GM18951 (cell line): Measurements from ENCODE around the gene GPR158.

Source experiments
- POLR2A ChIP-seq: IDR thresholded peaks from 4 replicates; pipeline ENCODE4 v1.6.1; 2011; ENCODE audit warnings: mild to moderate bottlenecking; ENCODE audit not compliant: insufficient read length, insufficient read depth; ENCODE audit errors: extremely low read depth
- in situ Hi-C: fragments of 300-500 bp; cut with MboI; formaldehyde crosslinking; loops from one replicate; pipeline ENCODE4 v1.12.0; 2022; ENCODE audit warnings: low sequenced_read_pairs, mixed read lengths, inconsistent platforms; ENCODE audit not compliant: unreplicated experiment

Gene GPR158

GRCh38 chr10:25573316-25573715 is 398.5 kb downstream of the GPR158 start:
- TF ChIP-seq POLR2A = no peak
- in situ Hi-C loops = no loop called here

DNA sequence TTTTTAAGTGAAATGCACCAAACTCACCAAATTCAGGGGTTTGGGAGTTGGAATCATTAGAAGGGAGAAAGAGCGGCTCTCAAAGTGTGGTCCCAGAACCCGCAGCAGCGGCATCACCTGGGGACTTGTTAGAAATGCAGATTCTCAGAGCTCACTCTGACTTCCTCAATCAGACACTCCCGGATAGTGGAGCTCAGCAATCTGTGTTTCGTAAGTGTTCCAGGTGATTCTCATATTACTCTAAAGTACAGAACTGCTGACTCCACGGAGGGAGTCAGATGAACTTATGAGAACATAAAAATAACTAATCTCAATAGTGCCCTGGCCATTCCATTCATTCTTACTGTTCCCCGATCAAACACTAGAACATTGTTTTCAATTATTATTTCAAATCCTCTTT is 400.5 kb downstream of the GPR158 start:
- in situ Hi-C loops = no loop called here
- TF ChIP-seq POLR2A = no peak

DNA sequence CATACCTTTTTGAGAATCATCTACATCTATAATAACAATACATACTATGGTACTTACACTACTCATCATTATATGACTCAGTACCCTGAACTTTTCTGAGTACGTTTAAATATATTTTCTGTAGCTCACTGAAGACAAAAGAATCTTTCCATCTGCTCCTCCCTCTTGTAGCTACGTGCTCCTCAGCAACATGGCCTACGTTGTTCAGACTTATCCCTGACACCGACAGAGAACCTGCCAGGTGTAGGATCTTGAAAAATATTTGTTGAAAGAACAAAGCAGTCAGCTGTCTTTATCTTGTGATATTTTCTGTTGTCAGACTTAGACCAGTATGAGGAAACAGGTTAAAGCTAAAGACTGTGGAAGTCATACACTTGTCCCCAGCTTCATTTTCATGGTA is 403.3 kb downstream of the GPR158 start:
- in situ Hi-C loops = no loop called here
- TF ChIP-seq POLR2A = no peak

DNA sequence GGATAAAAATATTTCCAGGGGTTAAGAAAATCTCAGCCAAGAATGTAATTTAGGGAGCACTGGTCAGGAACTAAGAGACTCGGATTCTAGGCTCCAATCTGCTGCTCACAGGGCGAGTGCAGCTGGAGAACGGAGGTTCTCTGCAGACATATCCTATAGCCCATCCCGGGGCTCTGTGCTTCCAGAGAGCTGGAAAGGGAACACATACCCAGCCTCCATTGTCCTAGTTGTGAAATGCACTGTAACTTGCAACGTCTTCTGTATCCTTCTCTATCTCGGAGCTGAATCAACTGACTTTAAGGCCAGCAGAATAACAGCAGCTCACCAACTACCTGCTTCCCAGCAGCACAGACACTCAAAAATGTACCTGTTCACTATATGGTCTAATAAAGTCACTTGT is 408.2 kb downstream of the GPR158 start:
- in situ Hi-C loops = no loop called here
- no peak for TF ChIP-seq POLR2A

DNA sequence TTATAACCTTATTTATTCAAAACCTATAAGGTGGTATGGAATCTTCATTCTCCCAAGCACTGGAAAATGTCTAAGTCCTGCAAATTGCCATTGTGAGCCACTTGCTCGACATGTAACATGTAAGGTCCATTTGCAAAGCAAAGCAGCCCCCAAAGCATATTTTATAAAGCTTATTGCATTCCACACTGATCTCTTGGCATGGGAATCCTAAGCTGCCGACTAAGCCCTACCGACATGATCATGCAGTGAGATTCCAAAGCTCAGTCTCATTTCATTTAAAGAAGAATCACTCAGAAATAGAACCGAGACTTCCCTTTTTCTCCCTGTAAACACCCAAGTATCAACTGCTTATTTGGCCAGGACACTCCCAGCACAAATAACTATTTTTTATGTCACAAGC is 425.9 kb downstream of the GPR158 start:
- no peak for TF ChIP-seq POLR2A
- in situ Hi-C loops = no loop called here

GRCh38 chr10:25604591-25604990 is 429.8 kb downstream of the GPR158 start:
- in situ Hi-C loops = no loop called here
- no peak for TF ChIP-seq POLR2A

DNA sequence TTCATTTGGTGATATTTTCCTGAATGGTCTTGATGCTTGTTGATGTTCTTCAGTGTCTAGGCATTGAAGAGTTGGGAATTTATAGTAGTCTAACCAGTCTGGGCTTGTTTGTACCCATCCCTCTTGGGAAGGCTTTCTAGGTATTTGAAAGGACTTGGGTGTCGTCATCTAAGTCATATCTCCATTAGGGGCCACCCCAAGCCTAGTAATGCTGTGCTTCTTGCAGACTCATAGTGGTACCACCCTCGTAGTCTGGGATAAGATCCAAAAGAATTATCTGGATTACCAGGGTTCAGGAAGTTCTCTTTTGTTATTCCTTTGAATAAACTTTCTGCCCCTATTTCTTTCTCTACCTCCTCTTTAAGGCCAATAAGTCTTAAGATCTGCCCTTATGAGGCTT is 439.9 kb downstream of the GPR158 start:
- TF ChIP-seq POLR2A = no peak
- in situ Hi-C loops = no loop called here

DNA sequence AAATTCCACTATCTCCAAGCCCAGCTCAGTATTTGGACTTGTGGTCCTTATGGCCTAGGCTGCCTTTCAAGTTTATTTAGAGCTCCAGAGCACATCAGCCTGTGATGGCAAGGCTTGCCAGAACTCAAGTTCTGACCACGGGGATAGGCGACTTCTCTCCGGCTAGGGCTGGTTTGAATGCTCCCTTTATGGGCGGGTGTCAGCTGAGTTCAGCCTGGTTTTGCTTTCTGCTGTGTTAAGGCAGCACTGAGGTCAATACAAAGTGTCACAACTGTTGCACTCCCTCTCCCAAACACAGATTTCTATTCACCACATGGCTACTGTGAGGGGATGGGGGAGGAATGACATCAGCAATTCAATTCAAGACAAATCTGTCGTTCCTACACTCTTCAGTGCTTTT is 441.1 kb downstream of the GPR158 start:
- in situ Hi-C loops = no loop called here
- no peak for TF ChIP-seq POLR2A

GRCh38 chr10:25616903-25617592 is 442.2 kb downstream of the GPR158 start:
- TF ChIP-seq POLR2A = no peak
- in situ Hi-C loops = no loop called here

- in situ Hi-C loops = no loop called here
- TF ChIP-seq POLR2A = no peak
These were observed 452.8 kb downstream of the GPR158 start for GRCh38 chr10:25627606-25628005.

GRCh38 chr10:25629333-25629732 is 454.5 kb downstream of the GPR158 start:
- in situ Hi-C loops = no loop called here
- no peak for TF ChIP-seq POLR2A

DNA sequence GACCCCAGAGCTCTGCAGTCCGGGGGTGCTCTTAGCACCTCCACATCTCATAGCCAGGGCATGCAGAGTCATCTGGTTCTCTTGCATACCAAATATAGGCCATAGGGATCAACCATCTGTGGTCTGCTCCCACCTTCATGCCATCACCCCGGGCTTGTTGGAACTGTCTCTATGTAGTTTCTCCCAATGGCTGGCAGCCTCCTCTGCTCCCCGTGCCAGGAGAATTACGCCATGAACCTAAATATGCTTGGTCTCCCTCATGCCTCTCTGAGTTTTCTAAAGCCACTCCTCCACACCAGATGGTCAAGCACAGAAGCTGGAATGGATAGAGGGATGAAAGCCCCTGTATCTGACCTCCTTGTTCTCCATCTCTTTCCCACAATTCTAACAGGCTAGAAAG is 456.7 kb downstream of the GPR158 start:
- no peak for TF ChIP-seq POLR2A
- in situ Hi-C loops = no loop called here

GRCh38 chr10:25632802-25633201 is 458.0 kb downstream of the GPR158 start:
- in situ Hi-C loops = no loop called here
- no peak for TF ChIP-seq POLR2A

GRCh38 chr10:25633542-25633941 is 458.7 kb downstream of the GPR158 start:
- in situ Hi-C loops = no loop called here

GRCh38 chr10:25639646-25640045 is 464.8 kb downstream of the GPR158 start:
- in situ Hi-C loops = no loop called here
- no peak for TF ChIP-seq POLR2A

More at GRCh38 chr10:25633542-25633941, 458.7 kb downstream of the GPR158 start:
- no peak for TF ChIP-seq POLR2A
